Dendritic cell treated with granulocyte-macrophage colony-stimulating factor and Interleukin-4, amounts not matched to agents 40 ng/mL and 50 ng/mL, for 4 days (primary cell): ENCODE data around the gene GRM7.

Source experiments
- H3K27ac Mint-ChIP-seq: one replicate; pipeline ENCODE4 v1.8.0; 2022; ENCODE audit warnings: mild to moderate bottlenecking, mixed read lengths
- H3K27me3 Mint-ChIP-seq: one replicate; pipeline ENCODE4 v1.8.0; 2022; ENCODE audit warnings: mild to moderate bottlenecking, mixed read lengths
- H3K36me3 Mint-ChIP-seq: one replicate; pipeline ENCODE4 v1.8.0; 2022; ENCODE audit warnings: low read depth, mixed read lengths
- H3K4me1 Mint-ChIP-seq: one replicate; pipeline ENCODE4 v1.8.0; 2022; ENCODE audit warnings: low read depth, mixed read lengths
- H3K4me3 Mint-ChIP-seq: one replicate; pipeline ENCODE4 v1.8.0; 2022; ENCODE audit warnings: mild to moderate bottlenecking, moderate library complexity, mixed read lengths
- H3K9me3 Mint-ChIP-seq: one replicate; pipeline ENCODE4 v1.8.0; 2022; ENCODE audit warnings: mixed read lengths
- intact Hi-C: fragments of 100-400 bp; cut with micrococcal nuclease; formaldehyde crosslinking; loops from one replicate; pipeline ENCODE4 v1.15.0; 2022

Gene GRM7

DNA sequence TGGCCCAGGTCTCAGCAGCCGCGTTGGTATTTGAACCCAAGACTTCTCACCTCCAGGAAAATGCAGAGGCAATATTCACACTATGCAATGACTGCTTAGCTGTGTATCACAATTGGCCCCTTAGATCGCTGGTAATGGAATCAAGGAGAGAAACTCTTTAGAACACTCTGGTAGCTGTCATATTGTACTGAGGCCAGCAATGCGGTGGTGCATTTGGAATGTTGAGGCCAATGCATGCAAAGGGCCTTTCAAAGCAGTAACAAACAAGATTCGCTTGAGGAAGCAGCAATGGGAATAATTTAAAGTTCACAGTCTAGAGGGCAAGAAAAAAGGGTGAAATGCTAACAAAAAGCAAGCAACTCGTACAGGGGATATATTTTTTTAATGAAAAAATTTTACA, 764.1 kb downstream of the GRM7 start:
- Mint-ChIP-seq H3K4me3 (no peak overlapping the region), H3K9me3 (no peaks in the 10 kb centered on the region), H3K27me3 (no peaks in the 10 kb centered on the region), H3K27ac (no peak overlapping the region), H3K36me3 (no peaks in the 10 kb centered on the region), H3K4me1 (peaks cover 7% of the 10 kb centered on the region)
- intact Hi-C loops, result no loop called here

DNA sequence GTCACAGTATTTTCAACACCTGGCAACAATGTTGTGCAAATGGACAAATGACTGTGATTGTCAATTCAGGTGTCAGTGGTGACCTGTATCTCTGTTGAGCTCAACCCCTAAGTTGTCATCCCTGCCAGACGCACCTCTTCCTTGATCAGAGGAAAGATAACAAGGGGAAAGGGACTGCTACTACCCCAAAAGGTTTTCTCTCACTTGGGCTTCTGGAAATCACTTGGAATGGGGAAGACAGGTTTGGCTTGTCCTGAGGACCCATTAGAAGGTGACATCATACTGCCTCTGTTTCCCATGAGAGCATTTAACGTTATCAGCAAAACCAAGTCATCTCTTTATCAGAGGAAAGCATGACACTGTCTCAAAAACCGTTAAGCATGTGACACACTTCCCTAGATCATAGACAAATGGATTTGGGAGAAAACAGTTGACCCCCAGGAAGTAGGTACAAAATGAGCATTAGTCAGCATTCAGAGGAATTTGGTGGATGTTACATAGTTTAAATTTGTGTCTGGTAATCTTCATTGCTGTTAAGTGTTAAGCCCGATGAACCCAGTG, 769.5 kb downstream of the GRM7 start:
- peak overlapping the region; percentile 67 for H3K27ac Mint-ChIP-seq
- H3K4me1 Mint-ChIP-seq, result peaks cover 36% of the 10 kb centered on the region
- H3K27me3 Mint-ChIP-seq, result no peaks in the 10 kb centered on the region
- H3K36me3 Mint-ChIP-seq, result no peaks in the 10 kb centered on the region
- no peak overlapping the region for H3K4me3 Mint-ChIP-seq
- peaks cover 6% of the 10 kb centered on the region for H3K9me3 Mint-ChIP-seq
- intact Hi-C loops, result no loop called here

DNA sequence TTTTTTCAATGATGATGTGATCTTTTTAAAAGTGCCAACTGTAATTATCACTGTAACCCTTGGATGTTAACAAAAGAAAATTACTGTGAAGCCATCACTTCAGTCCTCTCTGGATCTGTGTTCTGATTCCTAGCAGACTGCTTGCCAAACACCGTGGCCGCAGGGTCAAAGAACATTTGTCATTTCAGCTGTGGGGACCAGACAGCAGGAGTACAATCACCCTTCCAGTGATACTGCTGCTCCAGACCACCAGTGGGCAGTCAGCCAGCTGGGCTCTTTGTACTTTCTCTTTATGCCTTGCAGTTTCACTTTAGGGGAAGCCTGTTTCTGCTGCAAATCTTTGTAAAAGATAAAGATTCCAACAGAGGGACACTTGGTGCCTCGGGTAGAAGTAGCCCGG, 770.0 kb downstream of the GRM7 start:
- Mint-ChIP-seq H3K9me3 (peaks cover 6% of the 10 kb centered on the region), H3K36me3 (no peaks in the 10 kb centered on the region), H3K4me1 (peaks cover 31% of the 10 kb centered on the region), H3K27ac (peak overlapping the region; percentile 67), H3K27me3 (no peaks in the 10 kb centered on the region), H3K4me3 (peak overlapping the region; percentile 39)
- intact Hi-C loops, result no loop called here

DNA sequence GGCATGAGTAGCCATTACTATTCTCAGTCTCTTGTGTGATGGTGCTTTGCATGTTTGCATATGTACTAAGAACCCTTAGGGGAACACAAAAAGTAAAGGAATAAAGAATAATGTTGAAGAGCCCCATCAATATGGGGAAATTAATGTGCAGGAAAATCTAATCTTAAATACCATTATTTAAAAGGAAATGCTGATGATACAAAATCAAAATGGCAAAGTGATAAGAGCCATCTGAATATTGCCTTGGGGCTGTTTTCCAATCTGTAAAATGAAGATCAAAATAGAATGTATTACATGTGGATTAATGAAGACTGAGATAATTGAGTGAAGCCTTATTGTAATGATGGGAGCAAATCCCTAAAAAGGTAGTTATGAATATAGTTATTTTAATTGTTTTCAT, 771.4 kb downstream of the GRM7 start:
- H3K9me3 Mint-ChIP-seq, result peaks cover 6% of the 10 kb centered on the region
- no peak overlapping the region for H3K27ac Mint-ChIP-seq
- intact Hi-C loops, result no loop called here
- no peak overlapping the region for H3K4me3 Mint-ChIP-seq
- H3K27me3 Mint-ChIP-seq, result no peaks in the 10 kb centered on the region
- no peaks in the 10 kb centered on the region for H3K36me3 Mint-ChIP-seq
- H3K4me1 Mint-ChIP-seq, result peaks cover 29% of the 10 kb centered on the region

DNA sequence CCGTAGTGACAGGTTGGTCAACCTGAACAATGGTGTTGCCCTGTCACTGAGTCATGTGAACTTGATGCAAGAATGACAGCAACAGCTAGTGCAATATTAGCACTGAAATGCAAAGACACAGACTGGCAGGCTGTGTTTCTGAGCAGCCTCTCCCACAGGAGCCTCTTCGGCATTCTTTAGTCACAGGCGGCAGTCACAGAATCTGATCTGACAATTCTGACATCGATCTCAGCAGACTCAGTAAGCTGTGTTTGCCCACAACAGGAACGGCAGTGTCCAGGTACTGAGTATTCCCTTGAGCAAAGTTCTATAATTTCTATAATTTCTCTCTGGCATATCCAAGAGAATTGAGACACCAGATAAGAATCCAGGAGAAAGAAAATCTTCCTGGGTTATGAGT, 776.8 kb downstream of the GRM7 start:
- peaks cover 13% of the 10 kb centered on the region for H3K4me1 Mint-ChIP-seq
- no peaks in the 10 kb centered on the region for H3K27me3 Mint-ChIP-seq
- H3K4me3 Mint-ChIP-seq, result no peak overlapping the region
- intact Hi-C loops, result no loop called here
- H3K36me3 Mint-ChIP-seq, result no peaks in the 10 kb centered on the region
- H3K9me3 Mint-ChIP-seq, result peaks cover 15% of the 10 kb centered on the region
- no peak overlapping the region for H3K27ac Mint-ChIP-seq

DNA sequence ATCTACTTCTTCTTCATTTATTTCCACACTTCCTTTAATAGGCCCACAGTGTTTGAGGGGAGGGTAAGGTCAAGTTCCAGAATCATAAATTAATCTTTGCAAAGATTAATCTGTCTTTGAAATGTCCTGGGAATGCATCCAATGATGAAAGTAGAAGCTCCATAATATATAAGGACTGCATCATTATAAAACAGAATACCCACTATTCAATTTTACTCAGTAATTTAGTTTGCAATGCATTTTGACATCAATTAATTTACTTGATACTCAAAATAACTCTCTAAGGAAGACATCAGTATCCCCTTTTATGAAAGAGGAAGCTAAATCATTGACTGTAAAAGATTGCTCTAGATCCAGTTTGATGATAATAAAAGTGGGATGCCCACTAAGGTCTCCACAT, 777.2 kb downstream of the GRM7 start:
- no peaks in the 10 kb centered on the region for H3K36me3 Mint-ChIP-seq
- no peak overlapping the region for H3K4me3 Mint-ChIP-seq
- peaks cover 15% of the 10 kb centered on the region for H3K9me3 Mint-ChIP-seq
- H3K27ac Mint-ChIP-seq, result no peak overlapping the region
- intact Hi-C loops, result no loop called here
- peaks cover 11% of the 10 kb centered on the region for H3K4me1 Mint-ChIP-seq
- no peaks in the 10 kb centered on the region for H3K27me3 Mint-ChIP-seq

DNA sequence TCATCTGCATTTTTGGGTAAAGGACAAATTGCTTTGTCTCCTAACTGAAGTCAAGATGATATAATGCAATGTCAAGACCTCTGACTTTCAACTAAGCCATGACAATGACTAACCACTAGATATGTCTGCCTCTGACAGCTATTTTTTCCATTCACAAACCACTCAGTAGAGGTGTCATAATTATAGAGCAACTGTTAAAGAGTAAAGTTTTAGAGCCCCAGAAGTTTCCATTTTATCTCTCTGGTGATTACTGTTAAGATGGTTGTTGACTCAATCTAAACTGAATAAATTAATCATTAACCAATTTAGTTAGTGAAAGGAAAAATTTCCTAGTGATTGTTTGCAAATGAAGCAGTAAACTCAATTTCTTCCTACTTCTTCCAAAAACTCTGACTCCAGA, 779.9 kb downstream of the GRM7 start:
- H3K9me3 Mint-ChIP-seq, result peaks cover 9% of the 10 kb centered on the region
- intact Hi-C loops, result loop anchor here (10.0 kb wide), 1 partner anchor 234 kb away; no protein-coding TSS in a partner anchor
- H3K4me3 Mint-ChIP-seq, result no peak overlapping the region
- no peaks in the 10 kb centered on the region for H3K36me3 Mint-ChIP-seq
- no peaks in the 10 kb centered on the region for H3K27me3 Mint-ChIP-seq
- peaks cover 5% of the 10 kb centered on the region for H3K4me1 Mint-ChIP-seq
- H3K27ac Mint-ChIP-seq, result no peak overlapping the region

DNA sequence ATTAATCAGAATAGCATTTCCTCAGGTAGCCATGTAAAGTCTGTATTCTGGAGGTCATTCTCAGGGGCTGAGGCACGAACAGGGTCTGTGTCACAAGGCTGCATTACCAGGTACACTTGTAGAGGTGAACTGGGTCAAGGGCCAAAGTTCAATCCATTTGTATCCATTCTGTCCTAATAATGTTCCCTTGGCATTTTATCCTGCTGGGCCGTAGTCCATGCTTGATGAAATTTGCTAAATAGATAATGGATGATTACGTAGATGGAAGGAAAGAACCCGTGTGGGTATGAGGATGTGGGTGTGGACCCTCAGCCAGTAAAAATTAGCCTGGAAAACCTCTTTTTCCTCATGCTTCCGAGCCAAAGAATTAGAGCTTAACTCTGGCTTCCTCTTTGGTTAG, 785.9 kb downstream of the GRM7 start:
- peak overlapping the region; percentile 21 for H3K27ac Mint-ChIP-seq
- no peaks in the 10 kb centered on the region for H3K9me3 Mint-ChIP-seq
- H3K36me3 Mint-ChIP-seq, result no peaks in the 10 kb centered on the region
- no peak overlapping the region for H3K4me3 Mint-ChIP-seq
- intact Hi-C loops, result loop anchor here (10.0 kb wide), 1 partner anchor 228 kb away; no protein-coding TSS in a partner anchor
- H3K4me1 Mint-ChIP-seq, result peaks cover 19% of the 10 kb centered on the region
- H3K27me3 Mint-ChIP-seq, result no peaks in the 10 kb centered on the region

DNA sequence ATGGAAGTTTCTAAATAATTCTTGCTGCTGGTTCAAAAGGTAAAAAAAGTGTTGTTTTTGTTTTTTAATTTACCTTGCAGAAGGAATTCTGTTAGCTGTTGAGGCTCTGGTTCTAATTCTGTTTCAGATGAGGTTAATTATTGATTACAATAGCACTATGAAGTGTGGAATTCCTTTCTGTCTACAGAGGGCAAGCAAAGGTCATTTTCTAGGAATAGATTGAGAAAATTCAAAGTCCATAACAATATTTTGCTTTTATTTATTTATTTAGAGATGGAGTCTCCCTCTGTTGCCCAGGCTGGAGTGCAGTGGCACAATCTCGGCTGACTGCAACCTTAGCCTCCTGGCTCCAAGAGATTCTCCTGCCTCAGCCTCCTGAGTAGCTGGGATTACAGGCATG, 789.6 kb downstream of the GRM7 start:
- peaks cover 21% of the 10 kb centered on the region for H3K4me1 Mint-ChIP-seq
- intact Hi-C loops, result no loop called here
- H3K9me3 Mint-ChIP-seq, result no peaks in the 10 kb centered on the region
- H3K27me3 Mint-ChIP-seq, result no peaks in the 10 kb centered on the region
- H3K36me3 Mint-ChIP-seq, result no peaks in the 10 kb centered on the region
- H3K27ac Mint-ChIP-seq, result no peak overlapping the region
- H3K4me3 Mint-ChIP-seq, result no peak overlapping the region

DNA sequence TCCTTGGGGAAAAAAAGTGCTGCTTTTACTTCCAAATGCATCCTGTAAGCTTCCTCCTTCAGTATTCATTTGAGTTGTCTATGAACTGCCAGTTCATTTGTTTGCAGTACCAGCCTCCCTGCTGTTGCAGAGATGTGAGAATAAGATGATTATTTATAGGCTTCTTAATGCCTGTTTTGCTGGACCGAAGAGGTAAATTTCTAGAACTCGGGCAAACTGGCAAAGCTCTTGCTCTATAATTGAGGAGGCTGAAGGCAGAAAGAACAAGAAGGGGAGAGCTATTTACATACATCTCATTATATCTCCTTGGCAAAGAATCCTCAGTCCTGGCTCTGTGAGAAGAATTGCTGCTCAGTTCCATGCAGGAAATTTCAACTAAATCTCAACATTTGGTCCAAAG, 790.4 kb downstream of the GRM7 start:
- no peak overlapping the region for H3K4me3 Mint-ChIP-seq
- peaks cover 21% of the 10 kb centered on the region for H3K4me1 Mint-ChIP-seq
- intact Hi-C loops, result no loop called here
- H3K9me3 Mint-ChIP-seq, result no peaks in the 10 kb centered on the region
- no peaks in the 10 kb centered on the region for H3K36me3 Mint-ChIP-seq
- no peak overlapping the region for H3K27ac Mint-ChIP-seq
- H3K27me3 Mint-ChIP-seq, result no peaks in the 10 kb centered on the region

DNA sequence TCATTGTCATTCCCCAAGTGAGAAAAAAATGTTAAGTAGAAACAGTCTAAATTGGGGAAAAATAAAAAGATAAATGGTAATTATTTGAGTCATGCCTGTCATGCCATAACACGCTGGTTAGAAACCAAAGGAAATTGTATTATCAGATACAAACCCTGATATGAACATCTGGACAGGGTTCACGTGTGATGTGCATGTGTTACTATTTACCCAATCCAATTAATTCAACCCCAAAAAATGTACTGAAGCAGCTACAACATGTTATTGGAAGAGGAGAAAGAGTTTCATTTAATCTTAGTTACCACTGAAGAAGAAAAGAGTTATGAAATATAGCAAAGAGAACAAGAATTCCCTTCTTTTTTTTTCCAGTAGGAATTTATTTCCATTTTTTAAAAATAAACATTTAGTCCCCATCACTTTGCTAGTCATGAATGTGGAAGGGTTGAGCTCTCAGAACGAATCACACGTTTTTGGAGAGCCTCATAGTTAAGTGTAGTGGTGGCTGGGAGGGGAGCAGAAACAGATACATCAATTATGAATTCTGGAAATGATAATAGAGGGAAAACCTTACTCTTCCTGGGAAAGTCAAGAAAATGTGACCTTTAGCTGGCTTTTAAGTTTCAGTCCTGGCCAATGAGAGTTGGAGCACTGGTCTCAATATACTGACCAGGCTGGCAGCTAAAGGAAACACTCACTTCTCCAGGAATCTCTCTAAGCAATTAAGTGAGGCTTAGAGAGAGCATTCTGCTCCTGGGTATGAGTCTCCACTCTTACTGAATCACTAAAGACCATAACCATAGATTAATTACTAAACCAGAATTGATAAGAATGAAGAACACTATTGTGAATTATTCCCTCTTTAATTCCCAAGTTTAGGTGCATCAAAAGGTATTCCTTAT, 796.5 kb downstream of the GRM7 start:
- Mint-ChIP-seq H3K27ac (no peak overlapping the region), H3K4me3 (no peak overlapping the region), H3K4me1 (peaks cover 7% of the 10 kb centered on the region), H3K27me3 (no peaks in the 10 kb centered on the region), H3K9me3 (no peaks in the 10 kb centered on the region), H3K36me3 (no peaks in the 10 kb centered on the region)
- intact Hi-C loops, result no loop called here

DNA sequence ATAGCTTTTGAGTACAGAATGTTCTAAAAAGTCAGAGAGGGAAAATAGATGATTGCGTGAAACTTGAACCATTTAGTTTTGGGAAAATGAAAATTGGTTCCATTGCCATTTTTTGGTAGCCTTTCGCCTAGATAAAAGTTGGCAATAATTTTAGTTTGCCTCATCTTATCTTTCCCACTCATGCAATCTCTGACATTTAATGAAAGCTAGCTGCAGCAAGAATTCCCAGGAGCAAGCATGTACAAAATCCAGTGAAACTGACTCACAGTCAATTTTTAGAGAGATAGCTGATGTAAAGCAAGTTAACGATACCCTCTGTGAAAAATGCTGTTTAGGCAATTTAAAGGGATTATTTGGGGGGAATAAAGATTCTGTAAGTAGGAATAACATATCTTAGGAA, 797.4 kb downstream of the GRM7 start:
- Mint-ChIP-seq H3K4me3 (no peak overlapping the region), H3K36me3 (no peaks in the 10 kb centered on the region), H3K4me1 (peaks cover 7% of the 10 kb centered on the region), H3K9me3 (no peaks in the 10 kb centered on the region), H3K27me3 (no peaks in the 10 kb centered on the region), H3K27ac (no peak overlapping the region)
- intact Hi-C loops, result no loop called here

DNA sequence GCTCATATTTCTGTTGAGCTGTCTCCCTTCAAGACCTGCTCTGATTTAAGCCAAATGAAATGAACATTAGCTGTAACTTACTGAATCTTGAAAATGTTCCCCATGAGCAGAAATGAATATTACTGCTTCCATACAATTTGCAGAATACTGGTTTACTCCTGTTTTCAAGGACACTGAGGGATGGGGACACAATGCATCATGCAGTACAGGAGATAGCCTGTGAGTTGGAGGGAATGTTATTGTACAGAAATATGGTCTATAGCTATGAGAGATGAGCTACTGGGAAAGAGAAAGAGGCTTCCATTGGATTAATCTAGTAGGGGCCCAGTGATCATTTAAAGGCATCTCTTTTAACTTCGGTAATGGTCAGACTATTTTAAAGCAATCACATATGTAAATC, 798.2 kb downstream of the GRM7 start:
- H3K9me3 Mint-ChIP-seq, result no peaks in the 10 kb centered on the region
- intact Hi-C loops, result no loop called here
- H3K27me3 Mint-ChIP-seq, result no peaks in the 10 kb centered on the region
- no peak overlapping the region for H3K4me3 Mint-ChIP-seq
- no peak overlapping the region for H3K27ac Mint-ChIP-seq
- H3K4me1 Mint-ChIP-seq, result peaks cover 1% of the 10 kb centered on the region
- no peaks in the 10 kb centered on the region for H3K36me3 Mint-ChIP-seq

DNA sequence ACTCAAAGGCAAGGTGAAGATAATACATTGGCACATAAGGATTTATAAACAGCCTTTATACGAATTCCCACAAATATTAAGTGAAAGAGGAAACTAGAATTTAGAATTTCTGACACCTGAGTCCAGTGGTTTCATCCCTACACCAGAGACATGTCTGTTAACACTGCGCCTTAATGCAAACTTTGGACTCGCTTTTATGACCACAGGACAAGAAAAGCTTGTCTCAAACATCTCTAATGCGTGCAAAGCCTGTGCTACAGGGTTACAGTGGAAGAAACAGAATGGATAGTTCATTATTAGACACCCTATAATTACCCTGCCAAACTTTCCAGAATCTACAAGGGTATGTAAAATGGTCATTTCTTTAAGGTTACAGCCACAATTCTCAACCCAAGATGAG, 802.9 kb downstream of the GRM7 start:
- intact Hi-C loops, result no loop called here
- Mint-ChIP-seq H3K27ac (no peak overlapping the region), H3K36me3 (no peaks in the 10 kb centered on the region), H3K4me3 (no peak overlapping the region), H3K27me3 (no peaks in the 10 kb centered on the region), H3K9me3 (no peaks in the 10 kb centered on the region), H3K4me1 (peaks cover 4% of the 10 kb centered on the region)

DNA sequence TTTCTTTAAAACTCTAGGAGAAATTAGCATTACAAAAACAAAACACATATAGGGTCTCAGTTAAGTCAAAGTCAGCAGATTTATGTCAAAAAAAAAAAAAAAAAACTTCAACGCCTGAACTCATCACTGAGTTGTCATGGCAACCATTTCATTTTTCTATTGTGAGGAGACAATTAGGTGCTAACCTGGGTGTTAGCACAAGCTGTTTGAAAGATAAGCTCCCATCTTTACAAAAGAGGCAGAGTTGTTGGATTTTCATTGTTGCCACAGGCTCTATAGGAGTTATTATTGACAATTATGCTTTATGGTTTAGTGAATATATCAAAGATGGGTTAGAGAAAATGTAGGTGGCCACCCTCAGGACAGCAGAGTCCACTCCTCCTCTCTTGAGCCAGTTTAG, 806.9 kb downstream of the GRM7 start:
- Mint-ChIP-seq H3K36me3 (no peaks in the 10 kb centered on the region), H3K27ac (no peak overlapping the region), H3K4me1 (peaks cover 21% of the 10 kb centered on the region), H3K9me3 (no peaks in the 10 kb centered on the region), H3K27me3 (no peaks in the 10 kb centered on the region), H3K4me3 (no peak overlapping the region)
- intact Hi-C loops, result no loop called here
